Activated CD4-positive, alpha-beta T cell treated with anti-CD3 and anti-CD28 coated beads, Interleukin-2, amount 50 U/mL, for 1 hour (primary cell): ENCODE data around the gene PCDHA13.
"Not testable (repeated sequence)": the region's sequence is repeated elsewhere in the genome, so short reads cannot be mapped to it uniquely, and the experiment has no call there.

Experiments
- DNase-seq: peaks from one replicate; pipeline ENCODE4 v3.0.0-alpha.2; 2020

Gene PCDHA13

DNA sequence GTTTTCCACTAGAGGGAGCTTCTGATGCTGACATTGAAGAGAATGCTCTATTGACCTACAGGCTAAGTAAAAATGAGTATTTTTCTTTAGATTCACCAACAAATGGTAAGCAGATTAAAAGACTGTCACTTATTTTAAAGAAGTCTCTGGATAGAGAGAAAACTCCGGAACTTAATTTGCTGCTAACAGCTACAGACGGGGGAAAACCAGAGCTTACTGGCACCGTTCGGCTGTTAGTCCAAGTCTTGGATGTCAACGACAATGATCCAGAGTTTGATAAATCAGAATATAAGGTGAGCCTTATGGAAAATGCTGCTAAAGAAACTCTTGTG, 12.4 kb upstream of the PCDHA13 start:
- no peak for DNase-seq

GRCh38 chr5:140870221-140871201, 11.4 kb upstream of the PCDHA13 start:
- no peak for DNase-seq

DNA sequence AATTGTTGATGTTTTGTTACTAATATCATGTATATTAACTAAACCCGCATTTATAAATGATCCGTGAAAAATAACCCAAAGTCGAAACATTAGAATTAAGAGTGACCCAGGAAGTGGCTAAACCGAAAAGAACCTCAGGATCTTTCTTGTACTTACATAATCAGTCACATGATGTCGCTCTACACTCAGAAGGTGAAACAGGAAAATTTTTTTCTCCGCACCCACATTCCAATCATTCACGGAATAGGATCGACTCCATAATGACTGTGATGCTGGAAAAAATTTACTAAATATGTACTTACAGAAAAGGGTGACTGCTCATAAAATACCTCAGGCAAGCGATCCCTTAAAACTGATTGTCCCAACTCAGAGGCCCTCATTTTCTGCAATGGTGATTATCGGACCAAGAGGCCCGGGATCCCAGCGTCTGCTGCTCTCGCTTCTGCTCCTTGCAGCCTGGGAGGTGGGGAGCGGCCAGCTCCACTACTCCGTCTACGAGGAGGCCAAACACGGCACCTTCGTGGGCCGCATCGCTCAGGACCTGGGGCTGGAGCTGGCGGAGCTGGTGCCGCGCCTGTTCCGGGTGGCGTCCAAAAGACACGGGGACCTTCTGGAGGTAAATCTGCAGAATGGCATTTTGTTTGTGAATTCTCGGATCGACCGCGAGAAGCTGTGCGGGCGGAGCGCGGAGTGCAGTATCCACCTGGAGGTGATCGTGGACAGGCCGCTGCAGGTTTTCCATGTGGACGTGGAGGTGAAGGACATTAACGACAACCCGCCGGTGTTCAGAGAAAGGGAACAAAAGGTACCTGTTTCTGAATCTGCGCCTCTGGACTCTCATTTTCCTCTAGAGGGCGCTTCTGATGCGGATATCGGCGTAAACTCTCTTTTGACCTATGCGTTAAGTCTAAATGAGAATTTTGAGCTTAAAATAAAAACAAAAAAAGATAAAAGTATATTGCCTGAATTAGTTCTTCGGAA, 6.5 kb upstream of the PCDHA13 start, which contains the start of gene PCDHA12:
TSS of gene PCDHA12 (plus strand) at position 224 of the 981 bp plus-strand sequence. CDS start at position 389, 165 bp downstream.
- no peak for DNase-seq

DNA sequence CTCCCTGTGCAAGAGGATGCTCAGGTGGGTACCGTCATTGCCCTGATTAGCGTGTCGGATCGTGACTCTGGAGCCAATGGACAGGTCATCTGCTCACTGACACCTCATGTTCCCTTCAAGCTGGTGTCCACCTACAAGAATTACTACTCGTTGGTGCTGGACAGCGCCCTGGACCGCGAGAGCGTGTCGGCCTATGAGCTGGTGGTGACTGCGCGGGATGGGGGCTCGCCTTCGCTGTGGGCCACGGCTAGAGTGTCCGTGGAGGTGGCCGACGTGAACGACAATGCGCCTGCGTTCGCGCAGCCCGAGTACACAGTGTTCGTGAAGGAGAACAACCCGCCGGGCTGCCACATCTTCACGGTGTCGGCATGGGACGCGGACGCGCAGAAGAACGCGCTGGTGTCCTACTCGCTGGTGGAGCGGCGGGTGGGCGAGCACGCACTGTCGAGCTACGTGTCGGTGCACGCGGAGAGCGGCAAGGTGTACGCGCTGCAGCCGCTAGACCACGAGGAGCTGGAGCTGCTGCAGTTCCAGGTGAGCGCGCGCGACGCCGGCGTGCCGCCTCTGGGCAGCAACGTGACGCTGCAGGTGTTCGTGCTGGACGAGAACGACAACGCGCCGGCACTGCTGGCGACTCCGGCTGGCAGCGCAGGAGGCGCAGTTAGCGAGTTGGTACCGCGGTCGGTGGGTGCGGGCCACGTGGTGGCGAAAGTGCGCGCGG, 5.2 kb upstream of the PCDHA13 start:
- not testable (repeated sequence) for DNase-seq

GRCh38 chr5:140877262-140877581, 4.7 kb upstream of the PCDHA13 start:
- no peak for DNase-seq

- no peak for DNase-seq
Observed at GRCh38 chr5:140882591-140882899, 621 bp downstream of the PCDHA13 start.

DNA sequence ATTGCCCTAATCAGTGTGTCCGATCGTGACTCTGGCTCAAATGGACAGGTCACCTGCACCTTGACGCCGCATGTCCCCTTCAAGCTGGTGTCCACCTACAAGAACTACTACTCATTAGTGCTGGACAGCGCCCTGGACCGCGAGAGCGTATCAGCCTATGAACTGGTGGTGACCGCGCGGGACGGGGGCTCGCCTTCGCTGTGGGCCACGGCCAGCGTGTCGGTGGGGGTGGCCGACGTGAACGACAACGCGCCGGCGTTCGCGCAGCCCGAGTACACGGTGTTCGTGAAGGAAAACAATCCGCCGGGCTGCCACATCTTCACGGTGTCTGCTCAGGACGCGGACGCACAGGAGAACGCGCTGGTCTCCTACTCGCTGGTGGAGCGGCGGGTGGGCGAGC, 1.4 kb downstream of the PCDHA13 start:
- DNase-seq, result no peak

DNA sequence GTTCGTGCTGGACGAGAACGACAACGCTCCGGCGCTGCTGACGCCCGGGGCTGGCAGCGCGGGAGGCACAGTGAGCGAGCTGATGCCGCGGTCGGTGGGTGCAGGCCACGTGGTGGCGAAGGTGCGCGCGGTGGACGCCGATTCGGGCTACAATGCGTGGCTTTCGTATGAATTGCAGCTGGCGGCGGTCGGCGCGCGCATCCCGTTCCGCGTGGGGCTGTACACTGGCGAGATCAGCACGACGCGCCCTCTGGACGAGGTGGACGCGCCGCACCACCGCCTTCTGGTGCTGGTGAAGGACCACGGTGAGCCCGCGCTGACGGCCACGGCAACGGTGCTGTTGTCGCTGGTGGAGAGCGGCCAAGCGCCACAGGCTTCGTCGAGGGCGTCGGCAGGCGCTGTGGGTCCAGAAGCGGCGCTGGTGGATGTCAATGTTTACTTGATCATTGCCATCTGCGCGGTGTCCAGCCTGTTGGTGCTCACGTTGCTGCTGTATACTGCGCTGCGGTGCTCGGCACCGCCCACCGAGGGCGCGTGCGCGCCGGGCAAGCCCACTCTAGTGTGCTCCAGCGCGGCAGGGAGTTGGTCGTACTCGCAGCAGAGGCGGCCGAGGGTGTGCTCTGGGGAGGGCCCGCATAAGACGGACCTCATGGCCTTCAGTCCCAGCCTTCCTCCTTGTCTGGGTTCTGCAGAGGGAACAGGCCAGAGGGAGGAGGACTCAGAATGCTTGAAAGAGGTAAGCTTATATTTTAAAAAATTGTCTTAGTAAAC, 2.2 kb downstream of the PCDHA13 start:
- DNase-seq, result no peak

DNA sequence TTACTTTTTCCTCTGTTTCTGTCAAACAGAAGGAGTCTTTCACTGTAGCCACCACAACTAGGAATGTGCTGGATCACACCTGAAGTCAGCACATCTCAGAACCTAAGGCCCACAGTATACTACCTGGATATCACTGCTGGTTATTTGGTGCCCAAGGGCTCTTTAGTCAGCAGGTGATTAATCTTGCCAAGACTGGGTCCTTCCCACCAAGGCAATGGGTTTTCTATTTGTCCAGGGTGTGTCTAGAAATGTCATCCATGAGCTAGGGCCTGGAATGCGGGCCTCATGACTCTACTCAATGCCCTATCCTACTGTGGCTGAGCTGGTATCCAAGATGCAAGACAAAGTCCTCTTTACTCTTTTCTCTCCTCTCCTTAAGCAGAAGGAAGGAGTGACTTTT, 34.4 kb downstream of the PCDHA13 start:
- no peak for DNase-seq

GRCh38 chr5:140923601-140924000, 41.7 kb downstream of the PCDHA13 start:
- DNase-seq, result no peak

GRCh38 chr5:140925806-140926442, 44.0 kb downstream of the PCDHA13 start, which contains the start of gene PCDHAC1:
Gene PCDHAC1, plus strand, starts transcription at chr5:140926299. Its CDS starts 594 bp downstream, at chr5:140926893.
- DNase-seq, result no peak

DNA sequence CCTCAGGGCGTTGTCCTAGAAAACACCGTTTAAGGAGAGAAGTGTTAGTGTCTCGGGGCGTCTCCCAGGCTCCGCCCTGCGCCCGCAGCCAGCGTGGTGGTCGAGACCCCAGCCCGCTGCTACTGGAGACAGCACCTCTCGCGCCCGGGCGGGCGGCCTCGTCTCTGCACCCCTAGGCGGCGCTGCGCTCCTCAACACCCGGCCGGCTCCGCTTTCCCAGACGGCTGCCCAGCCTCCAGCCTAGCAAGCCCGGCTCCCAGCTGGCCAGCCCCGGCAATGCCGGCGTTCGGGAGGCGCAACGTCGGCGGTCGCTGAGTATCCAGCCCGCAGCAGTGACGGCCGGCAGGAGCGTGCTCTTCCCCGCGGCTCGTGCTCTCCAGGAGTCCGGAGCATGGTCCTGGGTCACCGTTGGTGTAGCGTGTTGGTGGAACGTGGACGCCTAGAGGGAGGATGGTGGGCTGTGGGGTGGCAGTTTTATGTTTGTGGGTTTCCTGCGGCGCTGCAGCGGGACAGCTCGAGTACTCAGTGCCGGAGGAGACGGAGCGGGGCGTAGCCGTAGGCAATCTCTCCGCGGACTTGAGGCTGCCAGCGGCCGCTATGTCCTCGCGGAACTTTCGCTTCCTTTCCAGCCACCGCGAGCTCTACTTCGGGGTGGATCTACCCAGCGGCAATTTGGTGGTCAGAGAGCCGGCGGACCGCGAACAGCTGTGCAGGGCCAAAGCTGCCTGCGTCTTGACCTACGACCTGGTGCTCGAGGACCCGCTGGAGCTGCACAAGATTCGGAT, 44.7 kb downstream of the PCDHA13 start:
- no peak for DNase-seq

DNA sequence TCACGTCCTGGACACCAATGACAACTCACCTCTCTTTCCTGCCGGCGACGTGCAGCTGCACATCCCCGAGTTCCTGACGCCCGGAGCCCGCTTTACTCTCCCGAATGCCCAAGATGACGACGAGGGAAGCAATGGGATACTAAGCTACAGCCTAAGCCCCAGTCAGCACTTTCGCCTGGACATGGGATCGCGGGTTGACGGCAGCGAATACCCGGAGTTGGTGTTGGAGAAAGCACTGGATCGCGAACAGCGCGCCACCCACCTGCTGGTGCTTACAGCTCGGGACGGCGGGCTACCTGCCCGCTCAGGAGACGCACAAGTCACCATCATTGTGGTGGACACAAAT, 45.3 kb downstream of the PCDHA13 start:
- no peak for DNase-seq
